HepG2 (cell line): ENCODE measurements around the gene APEX2. TPM values are rescaled to one million over a fixed set of nuclear protein-coding genes. Genes with fewer than 3 reads are reported as not detected.

ENCODE experiments used
- AGO2 ChIP-seq: fragments of 200-400 bp; formaldehyde crosslinking; optimal IDR thresholded peaks from 2 replicates; pipeline ENCODE3; 2017; ENCODE audit warnings: mild to moderate bottlenecking, low read depth, low read length, moderate library complexity
- ARID4A ChIP-seq: sonication (generic); formaldehyde crosslinking; IDR thresholded peaks from 2 replicates; pipeline ENCODE4 v1.5.0; 2020; ENCODE audit warnings: mild to moderate bottlenecking, missing genetic modification reagents, borderline replicate concordance
- ASH2L ChIP-seq: fragments of 300-600, 200-600 bp; sonication (generic); IDR thresholded peaks from 2 replicates; pipeline ENCODE4 v1.7.0; 2017; ENCODE audit warnings: low read depth, mild to moderate bottlenecking, moderate library complexity, mixed read lengths, low read length; ENCODE audit not compliant: insufficient read length
- BORCS8-MEF2B ChIP-seq: sonication (generic); formaldehyde crosslinking; IDR thresholded peaks from 2 replicates; pipeline ENCODE4 v1.8.0; 2022; ENCODE audit warnings: mild to moderate bottlenecking, missing genetic modification reagents
- HNF1B ChIP-seq: sonication (generic); formaldehyde crosslinking; IDR thresholded peaks from 2 replicates; pipeline ENCODE4 v1.5.1; 2020; ENCODE audit warnings: mild to moderate bottlenecking, moderate library complexity, missing genetic modification reagents
- MAFF ChIP-seq: IDR thresholded peaks from 2 replicates; pipeline ENCODE4 v1.6.1; 2011; ENCODE audit warnings: low read depth, low read length, improper control_type of control experiment
- MIER3 ChIP-seq: IDR thresholded peaks from 2 replicates; pipeline ENCODE4 v1.6.1; 2016; ENCODE audit warnings: missing compliant biosample characterization, borderline replicate concordance
- NR2C2 ChIP-seq: sonication (generic); formaldehyde crosslinking; IDR thresholded peaks from 2 replicates; pipeline ENCODE4 v1.4.0; 2020; ENCODE audit warnings: missing genetic modification reagents, mild to moderate bottlenecking, moderate library complexity, borderline replicate concordance
- PHF20 ChIP-seq: sonication (generic); formaldehyde crosslinking; IDR thresholded peaks from 2 replicates; pipeline ENCODE4 v1.5.0; 2020; ENCODE audit warnings: mild to moderate bottlenecking, missing genetic modification reagents
- SNAPC5 ChIP-seq: sonication (generic); formaldehyde crosslinking; IDR thresholded peaks from 2 replicates; pipeline ENCODE4 v1.8.1; 2023; ENCODE audit warnings: mild to moderate bottlenecking, missing genetic modification reagents, borderline replicate concordance
- SP2 ChIP-seq: sonication (generic); formaldehyde crosslinking; IDR thresholded peaks from 2 replicates; pipeline ENCODE4 v1.5.1; 2020; ENCODE audit warnings: mild to moderate bottlenecking, missing genetic modification reagents
- TEAD3 ChIP-seq: optimal IDR thresholded peaks from 2 replicates; pipeline ENCODE3; 2016; ENCODE audit warnings: borderline replicate concordance
- YY1 ChIP-seq: IDR thresholded peaks from 2 replicates; pipeline ENCODE4 v1.6.1; 2011; ENCODE audit warnings: low read length, low read depth, moderate library complexity, mild to moderate bottlenecking; ENCODE audit not compliant: insufficient read depth, insufficient replicate concordance
- ZNF558 ChIP-seq: sonication (generic); formaldehyde crosslinking; IDR thresholded peaks from 2 replicates; pipeline ENCODE4 v1.9.0; 2022; ENCODE audit warnings: mild to moderate bottlenecking, missing genetic modification reagents, borderline replicate concordance
- ZNF607 ChIP-seq: sonication (generic); formaldehyde crosslinking; IDR thresholded peaks from 2 replicates; pipeline ENCODE4 v1.5.1; 2020; ENCODE audit warnings: missing genetic modification reagents, mild to moderate bottlenecking, borderline replicate concordance
- ZNF781 ChIP-seq: sonication (generic); formaldehyde crosslinking; IDR thresholded peaks from 2 replicates; pipeline ENCODE4 v1.5.1; 2020; ENCODE audit warnings: borderline replicate concordance, mild to moderate bottlenecking, missing genetic modification reagents; ENCODE audit errors: not compliant biosample characterization
- polyA plus RNA-seq, 8 experiments: library from polyadenylated mRNA; depleted of rRNA in 3 of 8; stranded (reverse) in 7 of 8; unstranded in 1 of 8; fragments of >200 nt; fragmentation: Illumina TruSeq in 4 of 8; extraction: Trizol in 4 of 8; gene quantifications; 2 replicates each; pipeline versions ENCODE4 v1.2.1 to v1.2.3, GENCODE V29; 2011 to 2016; ENCODE audit warnings: low read depth in 4 of 8, missing spikeins in 1 of 8, mixed read lengths in 1 of 8; ENCODE audit not compliant: insufficient read depth in 1 of 8
- total RNA-seq, 5 experiments: library from RNA; depleted of rRNA; stranded (reverse); fragments of >200 nt; fragmentation: Illumina TruSeq; extraction: Trizol; gene quantifications; 2 replicates each; pipeline ENCODE4 v1.2.3, GENCODE V29; 2016; ENCODE audit warnings: low read depth in 1 of 5
- TF ChIP-seq, protein P1 (sequence below): sonication (generic); formaldehyde crosslinking; IDR thresholded peaks from 2 replicates; pipeline ENCODE4 v1.5.1; 2020; ENCODE audit warnings: missing genetic modification reagents, mild to moderate bottlenecking, borderline replicate concordance
- TF ChIP-seq, protein P2 (sequence below): sonication (generic); formaldehyde crosslinking; IDR thresholded peaks from 2 replicates; pipeline ENCODE4 v1.9.0; 2021; ENCODE audit warnings: missing genetic modification reagents, borderline replicate concordance

APEX2 gene
- total and polyA plus RNA-seq, 2 of the 13 experiments (the other 11 are each of a cell fraction or from before 2014, with no cell fraction given), result 12.7 to 17.8 TPM

DNA sequence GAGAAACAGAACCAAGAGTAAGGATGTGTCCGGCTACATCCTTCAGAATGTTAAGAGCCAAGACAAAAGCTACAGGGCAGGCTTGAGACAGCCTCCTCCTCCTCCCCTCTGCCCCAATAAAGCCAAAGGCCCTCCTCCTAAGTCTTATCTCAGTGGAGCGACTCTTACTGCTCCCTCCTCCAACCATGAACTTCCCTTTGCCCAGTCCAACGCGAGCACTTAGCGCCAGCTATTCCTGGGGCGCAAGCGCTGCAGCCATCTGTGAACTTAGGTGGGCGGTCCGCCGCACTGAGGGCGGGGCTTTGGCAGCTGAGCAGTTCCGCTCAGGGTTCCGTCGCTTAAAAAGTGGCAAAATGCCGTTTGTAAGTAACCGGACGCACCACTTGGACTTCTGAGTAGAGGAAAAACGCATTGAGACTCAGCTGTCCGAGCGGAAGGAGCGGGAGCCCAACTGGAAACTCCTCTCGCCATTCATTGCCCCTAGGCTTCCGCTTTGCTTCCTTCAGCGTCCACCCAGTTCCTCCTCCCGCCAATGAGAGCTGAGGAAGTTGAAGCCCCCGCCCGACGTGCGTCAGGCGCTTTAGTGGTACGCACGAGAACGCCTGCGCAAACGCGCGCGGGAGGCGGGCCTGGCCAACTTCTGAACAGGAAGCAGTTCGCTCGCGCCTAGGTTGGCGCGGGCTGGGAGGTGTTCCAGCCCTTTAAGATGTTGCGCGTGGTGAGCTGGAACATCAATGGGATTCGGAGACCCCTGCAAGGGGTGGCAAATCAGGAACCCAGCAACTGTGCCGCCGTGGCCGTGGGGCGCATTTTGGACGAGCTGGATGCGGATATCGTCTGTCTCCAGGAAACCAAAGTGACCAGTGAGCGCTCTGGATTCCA lies at the start of gene APEX2 (continued):
- TF ChIP-seq AGO2, result no peak
- TF ChIP-seq, protein P1, sequence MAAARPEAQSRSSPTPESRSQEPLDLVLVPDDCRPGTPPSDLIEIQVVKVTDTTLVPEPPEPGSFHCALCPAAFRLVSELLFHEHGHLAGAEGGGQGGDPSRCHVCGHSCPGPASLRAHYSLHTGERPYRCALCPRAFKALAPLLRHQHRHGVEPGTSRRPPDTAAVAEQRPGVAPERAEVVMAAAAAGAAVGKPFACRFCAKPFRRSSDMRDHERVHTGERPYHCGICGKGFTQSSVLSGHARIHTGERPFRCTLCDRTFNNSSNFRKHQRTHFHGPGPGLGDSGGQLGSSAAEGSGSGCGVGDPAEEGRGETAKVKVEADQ (CRISPR knock-in tag), result no peak
- no peak for TF ChIP-seq ZNF558 (CRISPR knock-in tag)
- TF ChIP-seq ASH2L, result peak; percentile 10
- no peak for TF ChIP-seq SNAPC5
- TF ChIP-seq YY1, result peak; percentile 22
- peak; percentile 55; the same call in 1 of the 2 replicates for TF ChIP-seq BORCS8-MEF2B (CRISPR knock-in tag)
- peak; percentile 20; the same call in 1 of the 2 replicates for TF ChIP-seq MIER3 (CRISPR knock-in tag)
- TF ChIP-seq ARID4A (CRISPR knock-in tag), result peak; percentile 73; the same call in 1 of the 2 replicates
- TF ChIP-seq, protein P2, sequence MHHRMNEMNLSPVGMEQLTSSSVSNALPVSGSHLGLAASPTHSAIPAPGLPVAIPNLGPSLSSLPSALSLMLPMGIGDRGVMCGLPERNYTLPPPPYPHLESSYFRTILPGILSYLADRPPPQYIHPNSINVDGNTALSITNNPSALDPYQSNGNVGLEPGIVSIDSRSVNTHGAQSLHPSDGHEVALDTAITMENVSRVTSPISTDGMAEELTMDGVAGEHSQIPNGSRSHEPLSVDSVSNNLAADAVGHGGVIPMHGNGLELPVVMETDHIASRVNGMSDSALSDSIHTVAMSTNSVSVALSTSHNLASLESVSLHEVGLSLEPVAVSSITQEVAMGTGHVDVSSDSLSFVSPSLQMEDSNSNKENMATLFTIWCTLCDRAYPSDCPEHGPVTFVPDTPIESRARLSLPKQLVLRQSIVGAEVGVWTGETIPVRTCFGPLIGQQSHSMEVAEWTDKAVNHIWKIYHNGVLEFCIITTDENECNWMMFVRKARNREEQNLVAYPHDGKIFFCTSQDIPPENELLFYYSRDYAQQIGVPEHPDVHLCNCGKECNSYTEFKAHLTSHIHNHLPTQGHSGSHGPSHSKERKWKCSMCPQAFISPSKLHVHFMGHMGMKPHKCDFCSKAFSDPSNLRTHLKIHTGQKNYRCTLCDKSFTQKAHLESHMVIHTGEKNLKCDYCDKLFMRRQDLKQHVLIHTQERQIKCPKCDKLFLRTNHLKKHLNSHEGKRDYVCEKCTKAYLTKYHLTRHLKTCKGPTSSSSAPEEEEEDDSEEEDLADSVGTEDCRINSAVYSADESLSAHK (CRISPR knock-in tag), result no peak
- TF ChIP-seq ZNF607 (CRISPR knock-in tag), result no peak
- TF ChIP-seq TEAD3, result peak; percentile 21
- TF ChIP-seq ZNF781 (CRISPR knock-in tag), result no peak
- peak; percentile 18; the same call in 1 of the 2 replicates for TF ChIP-seq HNF1B (CRISPR knock-in tag)
- peak; percentile 89 for TF ChIP-seq NR2C2
- no peak for TF ChIP-seq MAFF
- peak; percentile 81 for TF ChIP-seq PHF20 (CRISPR knock-in tag)
- TF ChIP-seq SP2 (CRISPR knock-in tag), result peak; percentile 59; the same call in 1 of the 2 replicates
